HUES48 (cell line): ENCODE measurements around the gene TMEM187.

ENCODE experiments used
- H3K27ac ChIP-seq: one replicate; pipeline ENCODE4 v1.7.0; 2013; ENCODE audit warnings: low read depth, low read length, inconsistent platforms
- H3K27me3 ChIP-seq: 2 replicates; pipeline ENCODE4 v1.6.1; 2013; ENCODE audit warnings: mild to moderate bottlenecking, low read length; ENCODE audit not compliant: control insufficient read depth, insufficient read depth
- H3K36me3 ChIP-seq: 2 replicates; pipeline ENCODE4 v1.6.1; 2013; ENCODE audit warnings: low read length; ENCODE audit not compliant: control insufficient read depth, insufficient read depth
- H3K4me1 ChIP-seq: 2 replicates; pipeline ENCODE4 v1.6.1; 2013; ENCODE audit warnings: mild to moderate bottlenecking, low read length; ENCODE audit not compliant: control insufficient read depth, insufficient read depth
- H3K4me3 ChIP-seq: 2 replicates; pipeline ENCODE4 v1.5.1; 2013; ENCODE audit warnings: mild to moderate bottlenecking, low read depth, low read length
- H3K9ac ChIP-seq: 2 replicates; pipeline ENCODE4 v1.6.1; 2013; ENCODE audit warnings: mild to moderate bottlenecking, low read depth, low read length, moderate library complexity
- H3K9me3 ChIP-seq: 2 replicates; pipeline ENCODE4 v1.6.1; 2013; ENCODE audit warnings: low read length; ENCODE audit not compliant: control insufficient read depth, insufficient read depth

The TMEM187 gene

DNA sequence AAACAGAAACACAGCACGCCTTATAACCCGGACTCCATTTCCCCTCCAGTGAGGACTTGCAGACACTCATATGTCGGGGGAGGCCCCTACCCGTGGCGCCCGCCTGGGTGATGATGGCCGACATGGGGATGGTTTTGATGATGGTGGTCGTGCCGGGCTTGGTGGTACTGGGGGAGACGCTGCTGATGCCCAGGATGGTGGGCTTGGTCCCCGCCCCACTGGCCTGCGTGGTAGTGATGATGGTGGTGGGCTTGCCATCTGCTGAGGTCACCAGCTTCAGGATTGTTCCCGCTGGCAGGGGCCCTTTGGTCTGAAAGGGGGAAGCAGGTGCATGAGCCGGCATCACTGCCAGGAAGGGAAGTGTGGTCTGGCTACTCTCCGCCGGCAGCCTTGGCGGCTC, 15.3 kb upstream of the TMEM187 start:
- Histone ChIP-seq H3K4me1 (no peaks in the 10 kb centered on the region), H3K9me3 (no peaks in the 10 kb centered on the region; the same call in 1 of the 2 replicates)

DNA sequence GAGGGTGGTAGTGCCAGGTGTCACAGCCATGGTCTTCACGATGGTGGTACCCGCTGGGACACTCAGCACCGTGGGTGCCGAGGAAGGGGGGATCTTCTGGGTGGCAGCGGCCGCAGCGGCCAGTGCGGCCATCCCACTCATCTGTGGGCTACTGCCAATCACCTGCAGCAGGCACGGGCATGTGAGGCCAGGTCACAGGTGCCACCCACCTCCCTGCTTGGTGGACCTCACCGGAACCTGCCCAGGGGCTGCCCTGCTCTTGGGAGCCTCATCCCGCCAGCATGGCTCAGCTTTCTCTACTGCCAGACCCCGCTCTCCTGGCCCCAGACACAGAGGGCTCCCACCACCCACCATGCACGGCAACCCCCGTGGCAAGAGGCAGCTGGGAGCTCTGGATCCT, 13.9 kb upstream of the TMEM187 start:
- Histone ChIP-seq H3K9me3 (no peaks in the 10 kb centered on the region), H3K4me3 (no peak overlapping the region), H3K36me3 (peaks cover 100% of the 10 kb centered on the region), H3K27ac (no peak overlapping the region), H3K4me1 (no peaks in the 10 kb centered on the region), H3K27me3 (no peaks in the 10 kb centered on the region), H3K9ac (no peak overlapping the region)

More for the DNA sequence above, 15.3 kb upstream of the TMEM187 start:
- peaks cover 99% of the 10 kb centered on the region for H3K36me3 ChIP-seq
- no peak overlapping the region for H3K4me3 ChIP-seq
- no peak overlapping the region for H3K27ac ChIP-seq
- no peak overlapping the region for H3K9ac ChIP-seq
- no peaks in the 10 kb centered on the region for H3K27me3 ChIP-seq

DNA sequence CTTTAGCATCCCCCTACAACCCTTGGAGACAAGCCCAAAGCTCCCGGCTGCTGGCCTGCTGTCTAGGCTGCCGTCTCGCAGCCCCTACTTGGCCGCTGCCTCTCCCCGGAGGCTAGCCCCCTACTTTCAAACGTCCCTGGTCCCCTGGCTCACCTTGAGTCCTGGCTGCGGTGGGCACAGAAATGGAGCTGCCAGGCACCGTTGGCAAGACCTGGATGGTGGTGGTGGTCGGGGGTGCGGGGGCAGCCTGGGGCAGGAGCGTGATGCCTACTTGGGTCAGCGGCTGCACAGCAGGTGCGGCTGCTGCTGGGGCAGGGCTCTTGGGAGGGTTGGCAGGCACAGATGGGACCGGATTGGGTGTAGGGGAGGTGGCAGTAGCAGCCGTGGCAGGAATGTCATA, 12.9 kb upstream of the TMEM187 start:
- Histone ChIP-seq H3K27me3 (no peaks in the 10 kb centered on the region), H3K9ac (no peak overlapping the region), H3K4me3 (no peak overlapping the region), H3K9me3 (no peaks in the 10 kb centered on the region), H3K36me3 (peaks cover 100% of the 10 kb centered on the region), H3K27ac (no peak overlapping the region), H3K4me1 (no peaks in the 10 kb centered on the region)

DNA sequence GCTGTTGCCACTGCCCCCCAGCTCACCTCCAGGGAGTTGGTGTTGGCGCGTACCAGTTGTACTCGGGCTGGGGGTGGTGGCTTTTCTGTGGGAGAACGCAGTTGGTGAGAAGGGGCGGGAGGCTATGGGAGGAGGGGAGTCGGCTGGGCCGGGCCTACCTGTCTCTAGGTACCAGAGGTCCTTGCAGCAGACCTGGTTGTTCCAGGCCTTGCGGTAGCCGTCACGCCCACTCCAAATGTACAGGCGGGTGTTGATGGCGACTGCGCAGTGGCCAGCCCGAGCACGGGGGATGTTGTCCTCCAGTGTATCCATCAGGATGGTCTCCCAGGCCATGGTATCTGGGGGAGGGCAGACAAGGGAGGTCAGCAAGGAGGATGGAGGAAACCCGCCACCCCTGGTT, 12.5 kb upstream of the TMEM187 start:
- Histone ChIP-seq H3K27me3 (no peaks in the 10 kb centered on the region), H3K36me3 (peaks cover 100% of the 10 kb centered on the region), H3K27ac (no peak overlapping the region), H3K4me1 (no peaks in the 10 kb centered on the region), H3K9ac (no peak overlapping the region), H3K4me3 (no peak overlapping the region), H3K9me3 (no peaks in the 10 kb centered on the region)

GRCh38 chrX:153960786-153961185, 11.8 kb upstream of the TMEM187 start:
- H3K4me3 ChIP-seq, result no peak overlapping the region
- H3K4me1 ChIP-seq, result no peaks in the 10 kb centered on the region
- H3K36me3 ChIP-seq, result peaks cover 93% of the 10 kb centered on the region
- no peaks in the 10 kb centered on the region for H3K9me3 ChIP-seq
- no peak overlapping the region for H3K27ac ChIP-seq
- no peaks in the 10 kb centered on the region for H3K27me3 ChIP-seq
- H3K9ac ChIP-seq, result no peak overlapping the region

- H3K9me3 ChIP-seq, result no peaks in the 10 kb centered on the region
- H3K27me3 ChIP-seq, result no peaks in the 10 kb centered on the region
- peaks cover 88% of the 10 kb centered on the region for H3K36me3 ChIP-seq
- H3K9ac ChIP-seq, result no peak overlapping the region
- no peak overlapping the region for H3K4me3 ChIP-seq
- no peaks in the 10 kb centered on the region for H3K4me1 ChIP-seq
- H3K27ac ChIP-seq, result no peak overlapping the region
These were observed 11.3 kb upstream of the TMEM187 start for GRCh38 chrX:153961292-153961691.

- Histone ChIP-seq H3K36me3 (peaks cover 66% of the 10 kb centered on the region), H3K27ac (no peak overlapping the region), H3K9me3 (no peaks in the 10 kb centered on the region), H3K9ac (no peak overlapping the region), H3K27me3 (no peaks in the 10 kb centered on the region), H3K4me3 (no peak overlapping the region), H3K4me1 (peaks cover 21% of the 10 kb centered on the region)
These were observed 9.0 kb upstream of the TMEM187 start for GRCh38 chrX:153963546-153963945.

- H3K4me3 ChIP-seq, result no peak overlapping the region
- H3K4me1 ChIP-seq, result peaks cover 27% of the 10 kb centered on the region
- no peaks in the 10 kb centered on the region for H3K9me3 ChIP-seq
- H3K27me3 ChIP-seq, result no peaks in the 10 kb centered on the region
- peaks cover 60% of the 10 kb centered on the region for H3K36me3 ChIP-seq
- no peak overlapping the region for H3K27ac ChIP-seq
- no peak overlapping the region for H3K9ac ChIP-seq
These were observed 8.4 kb upstream of the TMEM187 start for GRCh38 chrX:153964105-153964504.

- H3K9ac ChIP-seq, result no peak overlapping the region
- H3K36me3 ChIP-seq, result peaks cover 47% of the 10 kb centered on the region
- H3K4me3 ChIP-seq, result no peak overlapping the region
These were observed 7.1 kb upstream of the TMEM187 start for GRCh38 chrX:153965406-153965805.

DNA sequence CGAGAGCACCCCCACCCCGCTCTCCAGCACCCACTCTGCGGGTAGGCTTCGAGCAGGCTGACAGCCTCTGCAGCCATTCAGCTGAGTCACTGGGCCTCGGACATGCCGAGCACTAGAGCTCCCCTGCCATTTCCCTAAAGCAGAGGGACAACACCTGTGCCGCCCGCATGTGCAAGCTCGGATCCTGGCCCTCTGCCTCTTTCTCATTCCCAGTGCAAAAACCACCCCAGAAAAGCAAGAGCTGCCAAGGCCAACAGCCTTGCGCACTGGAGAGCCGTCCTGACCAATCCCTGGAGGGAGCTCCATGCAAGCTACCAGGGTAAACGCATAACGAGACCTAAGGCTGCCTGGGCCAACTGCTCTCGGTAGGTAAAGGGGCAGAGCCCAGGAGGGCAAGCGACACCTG, 6.3 kb upstream of the TMEM187 start:
- H3K4me3 ChIP-seq, result no peak overlapping the region
- H3K9me3 ChIP-seq, result no peaks in the 10 kb centered on the region
- peaks cover 27% of the 10 kb centered on the region for H3K4me1 ChIP-seq
- H3K36me3 ChIP-seq, result peaks cover 38% of the 10 kb centered on the region
- H3K27me3 ChIP-seq, result no peaks in the 10 kb centered on the region
- no peak overlapping the region for H3K9ac ChIP-seq
- no peak overlapping the region for H3K27ac ChIP-seq

More at GRCh38 chrX:153965406-153965805, 7.1 kb upstream of the TMEM187 start:
- H3K9me3 ChIP-seq, result no peaks in the 10 kb centered on the region
- no peak overlapping the region for H3K27ac ChIP-seq
- no peaks in the 10 kb centered on the region for H3K27me3 ChIP-seq
- H3K4me1 ChIP-seq, result peaks cover 27% of the 10 kb centered on the region

GRCh38 chrX:153966841-153967535, 5.6 kb upstream of the TMEM187 start:
- H3K9ac ChIP-seq, result no peak overlapping the region
- H3K27me3 ChIP-seq, result no peaks in the 10 kb centered on the region
- no peak overlapping the region for H3K27ac ChIP-seq
- peaks cover 27% of the 10 kb centered on the region for H3K4me1 ChIP-seq
- H3K9me3 ChIP-seq, result no peaks in the 10 kb centered on the region
- no peak overlapping the region for H3K4me3 ChIP-seq
- H3K36me3 ChIP-seq, result peaks cover 31% of the 10 kb centered on the region
